ENCODE results near the gene CDT1. TPM values are rescaled to one million over a fixed set of nuclear protein-coding genes. Genes with fewer than 3 reads are reported as not detected.

Gene CDT1
- polyA plus RNA-seq, 1 of the 3 experiments (the other 2 are of a cell fraction), result 6.1 TPM

DNA sequence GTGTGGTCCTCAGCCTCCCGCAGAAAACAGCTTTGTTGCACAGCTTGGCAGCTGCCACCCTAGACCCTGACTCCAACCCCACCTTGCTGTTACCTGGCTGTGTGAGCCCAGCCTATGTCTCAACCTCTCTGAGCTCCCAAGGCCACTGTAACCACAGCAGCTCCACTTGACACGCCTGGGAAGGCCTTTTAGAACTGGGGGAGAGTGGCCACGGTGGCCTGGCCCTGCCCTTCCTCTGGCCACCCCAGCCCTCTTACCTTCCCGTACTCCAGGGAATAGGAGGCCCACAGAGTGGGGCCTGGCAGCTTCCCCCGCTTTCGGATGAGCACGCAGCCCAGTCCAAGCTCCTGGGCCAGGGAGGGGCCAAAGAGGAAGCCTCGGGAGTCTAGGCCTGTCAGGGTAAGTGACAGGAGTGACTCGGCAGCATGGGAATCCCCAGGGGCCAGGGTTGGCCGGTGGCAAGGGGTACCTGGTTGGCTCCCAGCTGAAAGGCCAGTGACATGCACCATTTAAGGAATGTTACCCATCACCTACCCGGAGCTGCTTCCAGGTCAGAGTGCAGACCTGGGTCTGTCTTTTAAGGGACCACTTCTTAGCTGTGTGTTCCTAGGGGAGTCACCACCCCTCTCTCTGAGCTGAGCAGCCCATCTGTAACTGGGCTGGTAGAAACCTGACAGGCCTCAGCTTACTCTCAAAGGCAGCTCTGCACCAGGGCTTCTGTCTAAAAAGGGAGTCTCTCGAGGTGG, 6.8 kb downstream of the CDT1 start:
- H3K9ac ChIP-seq, result peak overlapping the region; percentile 78
- H3K9me3 ChIP-seq, result no peaks in the 10 kb centered on the region
- peaks cover 25% of the 10 kb centered on the region for H4K20me1 ChIP-seq (ENCODE audit: insufficient read depth)
- H3K27me3 ChIP-seq (ENCODE audit: insufficient read depth), result no peaks in the 10 kb centered on the region
- peaks cover 25% of the 10 kb centered on the region for H3F3A ChIP-seq (replicated peaks; ENCODE audit: insufficient read depth)
- H3K9me2 ChIP-seq, result no peaks in the 10 kb centered on the region
- H3K4me3 ChIP-seq (ENCODE audit: low read depth in 2 of 2, low read length in 1 of 2), result peak overlapping the region; percentile 73 to 74
- H2AFZ ChIP-seq (ENCODE audit: low read depth), result no peak overlapping the region
- TF ChIP-seq JUND (IDR thresholded peaks at IDR 0.05), result no peak
- TF ChIP-seq CHD2 (IDR thresholded peaks at IDR 0.05; ENCODE audit: low read length, partially characterized antibody), result no peak
- no peak for TF ChIP-seq GABPA (IDR thresholded peaks at IDR 0.05; ENCODE audit: low read depth)
- no peak for TF ChIP-seq GATA2 (CRISPR knock-in tag; IDR thresholded peaks at IDR 0.05)
- no peak for TF ChIP-seq MAX (IDR thresholded peaks at IDR 0.05; ENCODE audit: low read depth)
- TF ChIP-seq, protein P1, sequence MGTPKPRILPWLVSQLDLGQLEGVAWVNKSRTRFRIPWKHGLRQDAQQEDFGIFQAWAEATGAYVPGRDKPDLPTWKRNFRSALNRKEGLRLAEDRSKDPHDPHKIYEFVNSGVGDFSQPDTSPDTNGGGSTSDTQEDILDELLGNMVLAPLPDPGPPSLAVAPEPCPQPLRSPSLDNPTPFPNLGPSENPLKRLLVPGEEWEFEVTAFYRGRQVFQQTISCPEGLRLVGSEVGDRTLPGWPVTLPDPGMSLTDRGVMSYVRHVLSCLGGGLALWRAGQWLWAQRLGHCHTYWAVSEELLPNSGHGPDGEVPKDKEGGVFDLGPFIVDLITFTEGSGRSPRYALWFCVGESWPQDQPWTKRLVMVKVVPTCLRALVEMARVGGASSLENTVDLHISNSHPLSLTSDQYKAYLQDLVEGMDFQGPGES (IDR thresholded peaks at IDR 0.05; ENCODE audit: low read depth, low read length), result no peak
- no peak for TF ChIP-seq FOXJ3 (CRISPR knock-in tag; IDR thresholded peaks at IDR 0.05)
- TF ChIP-seq, protein P2, sequence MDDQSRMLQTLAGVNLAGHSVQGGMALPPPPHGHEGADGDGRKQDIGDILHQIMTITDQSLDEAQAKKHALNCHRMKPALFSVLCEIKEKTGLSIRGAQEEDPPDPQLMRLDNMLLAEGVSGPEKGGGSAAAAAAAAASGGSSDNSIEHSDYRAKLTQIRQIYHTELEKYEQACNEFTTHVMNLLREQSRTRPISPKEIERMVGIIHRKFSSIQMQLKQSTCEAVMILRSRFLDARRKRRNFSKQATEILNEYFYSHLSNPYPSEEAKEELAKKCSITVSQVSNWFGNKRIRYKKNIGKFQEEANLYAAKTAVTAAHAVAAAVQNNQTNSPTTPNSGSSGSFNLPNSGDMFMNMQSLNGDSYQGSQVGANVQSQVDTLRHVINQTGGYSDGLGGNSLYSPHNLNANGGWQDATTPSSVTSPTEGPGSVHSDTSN (IDR thresholded peaks at IDR 0.05), result no peak
- TF ChIP-seq RFX5 (IDR thresholded peaks at IDR 0.05; ENCODE audit: low read length), result no peak
- TF ChIP-seq TEAD4 (IDR thresholded peaks at IDR 0.05; ENCODE audit: borderline replicate concordance, insufficient read depth), result no peak
- TF ChIP-seq, protein P3, sequence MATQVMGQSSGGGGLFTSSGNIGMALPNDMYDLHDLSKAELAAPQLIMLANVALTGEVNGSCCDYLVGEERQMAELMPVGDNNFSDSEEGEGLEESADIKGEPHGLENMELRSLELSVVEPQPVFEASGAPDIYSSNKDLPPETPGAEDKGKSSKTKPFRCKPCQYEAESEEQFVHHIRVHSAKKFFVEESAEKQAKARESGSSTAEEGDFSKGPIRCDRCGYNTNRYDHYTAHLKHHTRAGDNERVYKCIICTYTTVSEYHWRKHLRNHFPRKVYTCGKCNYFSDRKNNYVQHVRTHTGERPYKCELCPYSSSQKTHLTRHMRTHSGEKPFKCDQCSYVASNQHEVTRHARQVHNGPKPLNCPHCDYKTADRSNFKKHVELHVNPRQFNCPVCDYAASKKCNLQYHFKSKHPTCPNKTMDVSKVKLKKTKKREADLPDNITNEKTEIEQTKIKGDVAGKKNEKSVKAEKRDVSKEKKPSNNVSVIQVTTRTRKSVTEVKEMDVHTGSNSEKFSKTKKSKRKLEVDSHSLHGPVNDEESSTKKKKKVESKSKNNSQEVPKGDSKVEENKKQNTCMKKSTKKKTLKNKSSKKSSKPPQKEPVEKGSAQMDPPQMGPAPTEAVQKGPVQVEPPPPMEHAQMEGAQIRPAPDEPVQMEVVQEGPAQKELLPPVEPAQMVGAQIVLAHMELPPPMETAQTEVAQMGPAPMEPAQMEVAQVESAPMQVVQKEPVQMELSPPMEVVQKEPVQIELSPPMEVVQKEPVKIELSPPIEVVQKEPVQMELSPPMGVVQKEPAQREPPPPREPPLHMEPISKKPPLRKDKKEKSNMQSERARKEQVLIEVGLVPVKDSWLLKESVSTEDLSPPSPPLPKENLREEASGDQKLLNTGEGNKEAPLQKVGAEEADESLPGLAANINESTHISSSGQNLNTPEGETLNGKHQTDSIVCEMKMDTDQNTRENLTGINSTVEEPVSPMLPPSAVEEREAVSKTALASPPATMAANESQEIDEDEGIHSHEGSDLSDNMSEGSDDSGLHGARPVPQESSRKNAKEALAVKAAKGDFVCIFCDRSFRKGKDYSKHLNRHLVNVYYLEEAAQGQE (IDR thresholded peaks at IDR 0.05; ENCODE audit: low read depth, low read length), result no peak
- TF ChIP-seq RAD21 (IDR thresholded peaks at IDR 0.05; ENCODE audit: low read length), result no peak
- no peak for TF ChIP-seq RXRA (IDR thresholded peaks at IDR 0.05; ENCODE audit: borderline replicate concordance, low read depth)
- no peak for TF ChIP-seq NRF1 (IDR thresholded peaks at IDR 0.05; ENCODE audit: low read depth, low read length)
- no peak for TF ChIP-seq MEF2A (IDR thresholded peaks at IDR 0.05; ENCODE audit: borderline replicate concordance, low read depth)
- no peak for TF ChIP-seq POLR2AphosphoS5 (IDR thresholded peaks at IDR 0.05; ENCODE audit: low read depth, low read length)
- TF ChIP-seq, protein P4, sequence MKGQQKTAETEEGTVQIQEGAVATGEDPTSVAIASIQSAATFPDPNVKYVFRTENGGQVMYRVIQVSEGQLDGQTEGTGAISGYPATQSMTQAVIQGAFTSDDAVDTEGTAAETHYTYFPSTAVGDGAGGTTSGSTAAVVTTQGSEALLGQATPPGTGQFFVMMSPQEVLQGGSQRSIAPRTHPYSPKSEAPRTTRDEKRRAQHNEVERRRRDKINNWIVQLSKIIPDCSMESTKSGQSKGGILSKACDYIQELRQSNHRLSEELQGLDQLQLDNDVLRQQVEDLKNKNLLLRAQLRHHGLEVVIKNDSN (IDR thresholded peaks at IDR 0.05; ENCODE audit: borderline replicate concordance, low read depth), result no peak
- TF ChIP-seq ZBTB33 (IDR thresholded peaks at IDR 0.05; ENCODE audit: borderline replicate concordance, low read depth), result no peak
- 57% methylated on average over 10 of the region's 12 CpGs for WGBS (ENCODE audit: low lambda C conversion rate)
- POLR2A ChIA-PET, result interaction anchor here (1.0 kb wide), 1 partner anchor 11 kb away, joined by 3 read pairs; no protein-coding TSS in a partner anchor
- peak overlapping the region; percentile 98 for H3K4me2 ChIP-seq
- H3K36me3 ChIP-seq (replicated peaks in 1 of 2; ENCODE audit: control insufficient read depth in 1 of 2, insufficient read depth in 2 of 2, low read length in 1 of 2), result peaks cover 0 to 32% of the 10 kb centered on the region in 2 experiments
- H3K79me2 ChIP-seq (ENCODE audit: insufficient read depth), result peaks cover 14% of the 10 kb centered on the region
- DNase-seq, result no peak
- peaks cover 10 to 23% of the 10 kb centered on the region in 2 experiments; a peak in 2 of 4 replicates for H3K4me1 ChIP-seq (ENCODE audit: control insufficient read depth in 1 of 2, insufficient read depth in 2 of 2, low read depth in 1 of 2, low read length in 1 of 2)
- H3K27ac ChIP-seq (ENCODE audit: low read depth in 2 of 2, low read length in 1 of 2), result peak overlapping the region in 1 of 2 experiments; percentile 79; a peak in 3 of 4 replicates
- CTCF ChIA-PET, result interaction anchor here (1.0 to 9.1 kb wide), 6 partner anchors 10 to 406 kb away, joined by 3 to 82 read pairs (median 12); partner anchors contain the start of genes CDH15, GALNS and TRAPPC2L

Measured in SK-N-SH (cell line).